HepG2 (cell line): Measurements from ENCODE around the gene FAF1. TPM values are rescaled to one million over a fixed set of nuclear protein-coding genes. Genes with fewer than 3 reads are reported as not detected.

ENCODE experiments used
- ATAC-seq: fragments of 200-7000 bp; cut with Tn5 transposase; 3 replicates; pipeline ENCODE4 v1.9.1; 2020; ENCODE audit warnings: mild to moderate bottlenecking, moderate library complexity
- BruUV-seq: library from RNA; stranded (reverse); fragments of 400-500 nt; replicated peaks from 2 replicates; lab custom pipeline; 2021; lab: Mats Ljungman, UMichigan
- CTCF ChIA-PET: fragments of 300-600 bp; formaldehyde crosslinking; extraction: SDS; loops from one replicate; lab custom pipeline; 2021; ENCODE audit warnings: low total read pairs, inconsistent platforms, low intra/inter-chr PET ratio; lab: Yijun Ruan, JAX
- POLR2A ChIA-PET: fragments of 350-600 bp; sonication (Branson Sonifier 250); formaldehyde crosslinking; loops from one replicate; lab custom pipeline; 2020; ENCODE audit warnings: antibody characterized with exemption, inconsistent platforms; lab: Yijun Ruan, JAX
- DNase-seq: peaks from one replicate; pipeline ENCODE4 v3.0.0-alpha.2; 2015; ENCODE audit warnings: low spot score
- FAIRE-seq: peaks from 3 replicates; lab custom pipeline; 2011; peaks lifted over from hg19 to GRCh38; lab: Jason Lieb, UNC
- H2AFZ ChIP-seq: one replicate; pipeline ENCODE4 v1.6.1; 2011; ENCODE audit warnings: low read length, inconsistent platforms
- H3K27ac ChIP-seq: fragments of 300-600 bp; 3 replicates; pipeline ENCODE4 v1.8.0; 2011; ENCODE audit warnings: mixed run types, mild to moderate bottlenecking, mixed read lengths, low read length, inconsistent platforms; ENCODE audit not compliant: insufficient read depth; ENCODE audit errors: extremely low read length
- H3K27me3 ChIP-seq, 2 experiments: fragments of 200-600 bp in 1 of 2; 2 replicates in 1 of 2; 3 replicates in 1 of 2; pipeline versions ENCODE4 v1.6.0 to v1.8.0; 2011; ENCODE audit warnings: low read length in 2 of 2, mild to moderate bottlenecking in 2 of 2, moderate library complexity in 2 of 2, inconsistent platforms in 1 of 2; ENCODE audit not compliant: insufficient read depth in 2 of 2, control insufficient read depth in 1 of 2
- H3K36me3 ChIP-seq, 2 experiments: fragments of 200-600 bp in 1 of 2; replicated peaks in 1 of 2; 2 replicates in 1 of 2; 3 replicates in 1 of 2; pipeline versions ENCODE4 v1.5.1 to v1.8.0; 2011; ENCODE audit warnings: low read length in 2 of 2, inconsistent platforms in 1 of 2; ENCODE audit not compliant: insufficient read depth in 2 of 2, control insufficient read depth in 1 of 2
- H3K4me1 ChIP-seq: 2 replicates; pipeline ENCODE4 v1.5.1; 2012; ENCODE audit warnings: low read length, inconsistent platforms; ENCODE audit not compliant: insufficient read depth
- H3K4me2 ChIP-seq: 2 replicates; pipeline ENCODE4 v1.6.0; 2011; ENCODE audit warnings: low read depth, low read length, inconsistent platforms
- H3K4me3 ChIP-seq, 3 experiments: fragments of 200-600 bp in 1 of 3; sonication (generic), shearing (Covaris generic) in 1 of 3; replicated peaks in 1 of 3; 2 replicates each; pipeline ENCODE4 v1.5.1; 2011 to 2016; ENCODE audit warnings: low read length in 3 of 3, inconsistent platforms in 2 of 3, low read depth in 2 of 3, mild to moderate bottlenecking in 2 of 3, control low read depth in 1 of 3, mixed read lengths in 1 of 3; ENCODE audit not compliant: insufficient read depth in 1 of 3
- H3K79me2 ChIP-seq: one replicate; pipeline ENCODE4 v1.6.1; 2011; ENCODE audit warnings: low read length, inconsistent platforms; ENCODE audit not compliant: insufficient read depth
- H3K9ac ChIP-seq: 2 replicates; pipeline ENCODE4 v1.6.0; 2011; ENCODE audit warnings: mild to moderate bottlenecking, low read depth, low read length, inconsistent platforms; ENCODE audit not compliant: insufficient read depth
- H3K9me3 ChIP-seq: 2 replicates; pipeline ENCODE4 v1.5.1; 2012; ENCODE audit warnings: mild to moderate bottlenecking, low read length
- H4K20me1 ChIP-seq: 2 replicates; pipeline ENCODE4 v1.6.0; 2011; ENCODE audit warnings: inconsistent platforms, mild to moderate bottlenecking, low read length, moderate library complexity; ENCODE audit not compliant: insufficient read depth
- ATF1 ChIP-seq: IDR thresholded peaks from 2 replicates; pipeline ENCODE4 v1.6.1; 2016; ENCODE audit warnings: mild to moderate bottlenecking, control low read depth
- ELF3 ChIP-seq: IDR thresholded peaks from 2 replicates; pipeline ENCODE4 v1.6.1; 2016; ENCODE audit warnings: missing genetic modification reagents, missing compliant biosample characterization
- FOXA3 ChIP-seq: IDR thresholded peaks from 2 replicates; pipeline ENCODE4 v1.6.1; 2016; ENCODE audit warnings: missing genetic modification reagents, missing compliant biosample characterization
- HNRNPUL1 ChIP-seq: fragments of 200-400 bp; formaldehyde crosslinking; IDR thresholded peaks from 2 replicates; pipeline ENCODE4 v1.6.1; 2017; ENCODE audit warnings: low read depth, mild to moderate bottlenecking, low read length, moderate library complexity
- TOE1 ChIP-seq: sonication (generic); formaldehyde crosslinking; IDR thresholded peaks from 2 replicates; pipeline ENCODE4 v1.4.0; 2020; ENCODE audit warnings: mild to moderate bottlenecking, missing genetic modification reagents
- ZFAT ChIP-seq: sonication (generic); formaldehyde crosslinking; conservative IDR thresholded peaks from 2 replicates; pipeline ENCODE4 v1.8.1; 2023; ENCODE audit warnings: missing genetic modification reagents, inconsistent platforms
- ZNF44 ChIP-seq: sonication (generic); formaldehyde crosslinking; IDR thresholded peaks from 2 replicates; pipeline ENCODE4 v1.5.1; 2020; ENCODE audit warnings: mild to moderate bottlenecking, missing genetic modification reagents
- ZNF543 ChIP-seq: sonication (generic); formaldehyde crosslinking; IDR thresholded peaks from 2 replicates; pipeline ENCODE4 v1.4.0; 2020; ENCODE audit warnings: mild to moderate bottlenecking, missing genetic modification reagents
- WGBS: methylation state at CpG from one replicate; pipeline ENCODE4 v1.1.6; 2017; ENCODE audit warnings: low lambda C conversion rate; 5-methylcytosine and 5-hydroxymethylcytosine counted together
- in situ Hi-C: cut with HindIII; loops from 2 replicates; pipeline ENCODE4 v1.10.0; 2017; ENCODE audit warnings: low pct_unique_long_range_greater_than_20kb; ENCODE audit not compliant: extremely low pct_ligation_motif_present
- intact Hi-C: fragments of 100-400 bp; cut with micrococcal nuclease; formaldehyde crosslinking; loops from one replicate; pipeline ENCODE4 v1.10.0; 2022; ENCODE audit not compliant: unreplicated experiment
- polyA plus RNA-seq, 8 experiments: library from polyadenylated mRNA; depleted of rRNA in 3 of 8; stranded (reverse) in 7 of 8; unstranded in 1 of 8; fragments of >200 nt; fragmentation: Illumina TruSeq in 4 of 8; extraction: Trizol in 4 of 8; gene quantifications; 2 replicates each; pipeline versions ENCODE4 v1.2.1 to v1.2.3, GENCODE V29; 2011 to 2016; ENCODE audit warnings: low read depth in 4 of 8, missing spikeins in 1 of 8, mixed read lengths in 1 of 8; ENCODE audit not compliant: insufficient read depth in 1 of 8
- total RNA-seq, 5 experiments: library from RNA; depleted of rRNA; stranded (reverse); fragments of >200 nt; fragmentation: Illumina TruSeq; extraction: Trizol; gene quantifications; 2 replicates each; pipeline ENCODE4 v1.2.3, GENCODE V29; 2016; ENCODE audit warnings: low read depth in 1 of 5
- TF ChIP-seq, protein P1 (sequence below): sonication (generic); formaldehyde crosslinking; IDR thresholded peaks from 2 replicates; pipeline ENCODE4 v1.4.0; 2020; ENCODE audit warnings: mild to moderate bottlenecking, missing genetic modification reagents

The FAF1 gene
- total and polyA plus RNA-seq, 2 of the 13 experiments (the other 11 are each of a cell fraction or from before 2014, with no cell fraction given): 19.4 to 63.3 TPM

- in situ Hi-C loops (no loop called here), intact Hi-C loops (no loop called here)
- ChIA-PET CTCF (no interaction called here), POLR2A (no interaction called here)
- Histone ChIP-seq H3K36me3 (peaks cover 0 to 8% of the 10 kb centered on the region in 2 experiments; a peak in 2 of 5 replicates), H3K9me3 (no peaks in the 10 kb centered on the region), H4K20me1 (no peaks in the 10 kb centered on the region), H3K27ac (no peak overlapping the region), H3K9ac (no peak overlapping the region), H3K27me3 (no peaks in the 10 kb centered on the region), H3K79me2 (no peaks in the 10 kb centered on the region), H3K4me2 (no peak overlapping the region), H3K4me1 (no peaks in the 10 kb centered on the region), H2AFZ (no peak overlapping the region), H3K4me3 (no peak overlapping the region)
- FAIRE-seq (no peak), DNase-seq (no peak), ATAC-seq (no peak)
- WGBS: 98% methylated on average over 7 of the region's 7 CpGs
- TF ChIP-seq ZFAT (no peak), FOXA3 (CRISPR knock-in tag) (no peak), TOE1 (CRISPR knock-in tag) (no peak), HNRNPUL1 (no peak), ELF3 (CRISPR knock-in tag) (no peak)
- no TSS peak for BruUV-seq
Observed at GRCh38 chr1:50453266-50453665, 506.8 kb downstream of the FAF1 start.

DNA sequence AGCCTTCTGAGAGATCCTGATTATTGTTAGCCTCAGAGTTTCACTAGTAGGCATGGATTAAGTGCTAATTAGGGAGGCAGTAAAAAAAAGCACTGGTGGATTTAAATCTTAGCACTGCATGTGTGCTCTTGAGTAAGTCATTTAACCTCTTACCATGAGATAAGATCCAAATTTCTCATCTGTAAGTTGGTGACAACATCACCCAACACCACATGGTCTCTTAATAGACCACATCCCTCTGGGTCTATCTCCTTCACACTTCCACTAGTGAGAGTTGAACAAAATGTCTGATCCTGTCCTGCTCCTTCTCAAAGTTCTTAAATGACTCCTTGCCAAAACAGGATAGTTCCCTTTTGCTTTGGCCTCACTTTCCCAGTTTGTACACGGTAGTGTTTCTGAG, 507.4 kb downstream of the FAF1 start:
- Histone ChIP-seq H3K79me2 (no peaks in the 10 kb centered on the region), H3K36me3 (peaks cover 0 to 8% of the 10 kb centered on the region in 2 experiments; a peak in 2 of 5 replicates), H3K4me3 (no peak overlapping the region), H3K9me3 (no peaks in the 10 kb centered on the region), H3K4me2 (no peak overlapping the region), H3K4me1 (no peaks in the 10 kb centered on the region), H4K20me1 (no peaks in the 10 kb centered on the region), H3K27me3 (no peaks in the 10 kb centered on the region), H2AFZ (no peak overlapping the region), H3K9ac (no peak overlapping the region), H3K27ac (no peak overlapping the region)
- DNase-seq (no peak), FAIRE-seq (no peak), ATAC-seq (no peak)
- 100% methylated on average over 1 of the region's 1 CpG for WGBS
- CTCF ChIA-PET: no interaction called here
- POLR2A ChIA-PET: no interaction called here
- in situ Hi-C loops (no loop called here), intact Hi-C loops (no loop called here)
- no TSS peak for BruUV-seq
- TF ChIP-seq ATF1: no peak
- TF ChIP-seq, protein P1, sequence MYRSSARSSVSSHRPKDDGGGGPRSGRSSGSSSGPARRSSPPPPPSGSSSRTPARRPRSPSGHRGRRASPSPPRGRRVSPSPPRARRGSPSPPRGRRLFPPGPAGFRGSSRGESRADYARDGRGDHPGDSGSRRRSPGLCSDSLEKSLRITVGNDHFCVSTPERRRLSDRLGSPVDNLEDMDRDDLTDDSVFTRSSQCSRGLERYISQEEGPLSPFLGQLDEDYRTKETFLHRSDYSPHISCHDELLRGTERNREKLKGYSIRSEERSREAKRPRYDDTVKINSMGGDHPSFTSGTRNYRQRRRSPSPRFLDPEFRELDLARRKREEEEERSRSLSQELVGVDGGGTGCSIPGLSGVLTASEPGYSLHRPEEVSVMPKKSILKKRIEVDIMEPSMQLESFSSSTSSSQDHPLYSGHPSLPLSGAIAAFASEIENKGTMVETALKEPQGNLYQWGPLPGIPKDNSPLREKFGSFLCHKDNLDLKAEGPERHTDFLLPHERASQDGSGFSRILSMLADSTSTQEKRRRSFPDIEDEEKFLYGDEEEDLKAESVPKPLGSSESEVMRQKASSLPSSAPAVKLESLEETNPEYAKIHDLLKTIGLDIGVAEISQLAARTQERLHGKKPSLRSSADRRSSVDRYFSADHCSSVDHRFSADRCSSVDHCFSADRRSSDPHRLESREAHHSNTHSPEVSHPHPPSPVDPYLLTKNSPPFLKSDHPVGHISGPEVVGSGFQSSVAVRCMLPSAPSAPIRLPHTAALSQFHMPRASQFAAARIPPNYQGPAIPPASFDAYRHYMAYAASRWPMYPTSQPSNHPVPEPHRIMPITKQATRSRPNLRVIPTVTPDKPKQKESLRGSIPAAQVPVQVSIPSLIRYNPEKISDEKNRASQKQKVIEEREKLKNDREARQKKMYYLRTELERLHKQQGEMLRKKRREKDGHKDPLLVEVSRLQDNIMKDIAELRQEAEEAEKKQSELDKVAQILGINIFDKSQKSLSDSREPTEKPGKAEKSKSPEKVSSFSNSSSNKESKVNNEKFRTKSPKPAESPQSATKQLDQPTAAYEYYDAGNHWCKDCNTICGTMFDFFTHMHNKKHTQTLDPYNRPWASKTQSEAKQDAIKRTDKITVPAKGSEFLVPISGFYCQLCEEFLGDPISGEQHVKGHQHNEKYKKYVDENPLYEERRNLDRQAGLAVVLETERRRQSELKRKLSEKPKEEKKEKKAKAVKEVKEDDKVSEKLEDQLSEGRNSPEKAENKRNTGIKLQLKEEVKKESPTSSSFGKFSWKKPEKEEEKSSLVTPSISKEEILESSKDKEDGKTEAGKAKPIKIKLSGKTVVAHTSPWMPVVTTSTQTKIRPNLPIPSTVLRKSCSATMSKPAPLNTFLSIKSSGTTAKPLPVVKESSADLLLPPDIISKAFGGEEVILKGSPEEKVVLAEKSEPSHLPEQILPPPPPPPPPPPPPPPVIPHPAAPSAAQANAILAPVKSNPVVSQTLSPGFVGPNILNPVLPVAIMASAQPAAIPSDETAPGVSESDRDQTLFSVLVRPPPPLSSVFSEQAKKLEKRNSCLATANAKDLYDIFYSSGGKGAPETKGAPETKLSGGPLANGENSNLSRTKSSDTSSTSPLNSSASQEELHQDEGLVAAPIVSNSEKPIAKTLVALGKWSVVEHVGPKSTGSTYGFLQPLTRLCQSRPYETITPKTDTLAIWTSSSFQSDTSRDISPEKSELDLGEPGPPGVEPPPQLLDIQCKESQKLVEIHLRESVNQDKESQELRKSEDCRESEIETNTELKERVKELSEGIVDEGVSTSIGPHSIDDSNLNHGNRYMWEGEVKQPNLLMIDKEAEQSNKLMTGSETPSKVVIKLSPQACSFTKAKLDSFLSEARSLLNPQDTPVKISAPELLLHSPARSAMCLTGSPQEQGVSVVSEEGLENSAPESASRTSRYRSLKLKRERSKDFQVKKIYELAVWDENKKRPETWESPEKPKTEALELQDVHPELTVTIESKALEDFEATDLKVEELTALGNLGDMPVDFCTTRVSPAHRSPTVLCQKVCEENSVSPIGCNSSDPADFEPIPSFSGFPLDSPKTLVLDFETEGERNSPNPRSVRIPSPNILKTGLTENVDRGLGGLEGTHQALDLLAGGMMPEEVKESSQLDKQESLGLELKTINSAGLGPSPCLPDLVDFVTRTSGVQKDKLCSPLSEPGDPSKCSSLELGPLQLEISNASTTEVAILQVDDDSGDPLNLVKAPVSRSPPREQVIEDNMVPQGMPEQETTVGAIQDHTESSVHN (CRISPR knock-in tag): no peak
- no peak for TF ChIP-seq ZNF44
- no peak for TF ChIP-seq ZNF543 (CRISPR knock-in tag)
